ENCODE data around the gene PRKCH.

DNA sequence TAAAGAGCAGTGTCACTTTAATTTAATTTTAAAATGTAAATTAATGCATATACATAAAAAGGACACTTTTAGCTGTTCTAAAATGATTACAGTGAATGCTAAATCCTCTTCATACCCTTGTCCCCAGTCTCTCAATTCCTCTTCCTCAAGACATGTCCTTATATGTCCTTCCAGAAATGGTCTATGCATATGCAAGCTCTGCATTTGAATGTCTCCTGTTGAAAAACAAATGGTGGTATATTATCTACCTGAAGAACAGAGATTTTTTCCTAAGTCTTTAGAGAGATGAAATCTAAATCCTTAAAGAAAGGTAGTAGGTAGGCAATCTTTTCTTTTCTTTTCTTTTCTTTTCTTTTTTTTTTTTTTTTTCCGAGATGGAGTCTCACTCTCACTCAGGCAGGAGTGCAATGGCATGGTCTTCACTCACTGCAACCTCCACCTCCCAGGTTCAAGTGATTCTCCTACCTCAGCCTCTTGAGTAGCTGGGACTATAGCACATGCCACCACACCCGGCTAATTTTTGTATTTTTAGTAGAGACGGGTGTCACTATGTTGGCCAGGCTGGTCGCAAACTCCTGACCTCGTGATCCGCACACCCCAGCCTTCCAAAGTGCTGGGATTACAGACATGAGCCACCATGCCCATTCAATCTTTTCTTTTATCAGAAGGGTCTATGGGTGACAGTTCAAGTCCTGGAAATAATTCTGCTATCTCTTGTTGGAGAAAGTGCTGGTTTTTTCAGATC is 180.5 kb downstream of the PRKCH start:
- TF ChIP-seq, protein P1, sequence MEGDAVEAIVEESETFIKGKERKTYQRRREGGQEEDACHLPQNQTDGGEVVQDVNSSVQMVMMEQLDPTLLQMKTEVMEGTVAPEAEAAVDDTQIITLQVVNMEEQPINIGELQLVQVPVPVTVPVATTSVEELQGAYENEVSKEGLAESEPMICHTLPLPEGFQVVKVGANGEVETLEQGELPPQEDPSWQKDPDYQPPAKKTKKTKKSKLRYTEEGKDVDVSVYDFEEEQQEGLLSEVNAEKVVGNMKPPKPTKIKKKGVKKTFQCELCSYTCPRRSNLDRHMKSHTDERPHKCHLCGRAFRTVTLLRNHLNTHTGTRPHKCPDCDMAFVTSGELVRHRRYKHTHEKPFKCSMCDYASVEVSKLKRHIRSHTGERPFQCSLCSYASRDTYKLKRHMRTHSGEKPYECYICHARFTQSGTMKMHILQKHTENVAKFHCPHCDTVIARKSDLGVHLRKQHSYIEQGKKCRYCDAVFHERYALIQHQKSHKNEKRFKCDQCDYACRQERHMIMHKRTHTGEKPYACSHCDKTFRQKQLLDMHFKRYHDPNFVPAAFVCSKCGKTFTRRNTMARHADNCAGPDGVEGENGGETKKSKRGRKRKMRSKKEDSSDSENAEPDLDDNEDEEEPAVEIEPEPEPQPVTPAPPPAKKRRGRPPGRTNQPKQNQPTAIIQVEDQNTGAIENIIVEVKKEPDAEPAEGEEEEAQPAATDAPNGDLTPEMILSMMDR (IDR thresholded peaks at IDR 0.05): no peak
- TF ChIP-seq POLR2A (IDR thresholded peaks at IDR 0.05): no peak
- no peak for TF ChIP-seq POLR2AphosphoS5 (IDR thresholded peaks at IDR 0.05)
